ENCODE results near the gene NLRP6. TPM values are rescaled to one million over a fixed set of nuclear protein-coding genes. Genes with fewer than 3 reads are reported as not detected.

NLRP6 gene
- total RNA-seq, 2 experiments from 2014 or later = 0.25 to 0.65 TPM

- no peak overlapping the region for H3K4me2 ChIP-seq (ENCODE audit: low read length)
- no peaks in the 10 kb centered on the region for H3K9me3 ChIP-seq (ENCODE audit: low read length)
- no peaks in the 10 kb centered on the region for H3K79me2 ChIP-seq (ENCODE audit: insufficient read depth, low read depth, low read length)
- no peaks in the 10 kb centered on the region for H4K20me1 ChIP-seq (ENCODE audit: insufficient read depth, low read length)
- TF ChIP-seq, protein P1, sequence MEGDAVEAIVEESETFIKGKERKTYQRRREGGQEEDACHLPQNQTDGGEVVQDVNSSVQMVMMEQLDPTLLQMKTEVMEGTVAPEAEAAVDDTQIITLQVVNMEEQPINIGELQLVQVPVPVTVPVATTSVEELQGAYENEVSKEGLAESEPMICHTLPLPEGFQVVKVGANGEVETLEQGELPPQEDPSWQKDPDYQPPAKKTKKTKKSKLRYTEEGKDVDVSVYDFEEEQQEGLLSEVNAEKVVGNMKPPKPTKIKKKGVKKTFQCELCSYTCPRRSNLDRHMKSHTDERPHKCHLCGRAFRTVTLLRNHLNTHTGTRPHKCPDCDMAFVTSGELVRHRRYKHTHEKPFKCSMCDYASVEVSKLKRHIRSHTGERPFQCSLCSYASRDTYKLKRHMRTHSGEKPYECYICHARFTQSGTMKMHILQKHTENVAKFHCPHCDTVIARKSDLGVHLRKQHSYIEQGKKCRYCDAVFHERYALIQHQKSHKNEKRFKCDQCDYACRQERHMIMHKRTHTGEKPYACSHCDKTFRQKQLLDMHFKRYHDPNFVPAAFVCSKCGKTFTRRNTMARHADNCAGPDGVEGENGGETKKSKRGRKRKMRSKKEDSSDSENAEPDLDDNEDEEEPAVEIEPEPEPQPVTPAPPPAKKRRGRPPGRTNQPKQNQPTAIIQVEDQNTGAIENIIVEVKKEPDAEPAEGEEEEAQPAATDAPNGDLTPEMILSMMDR (conservative IDR thresholded peaks at IDR 0.05; ENCODE audit: low read length) = no peak
- no peak for TF ChIP-seq EZH2phosphoT487 (IDR thresholded peaks at IDR 0.05; ENCODE audit: borderline replicate concordance, low read depth, low read length)
- no peaks in the 10 kb centered on the region for H3K36me3 ChIP-seq (ENCODE audit: insufficient read depth, low read length)
- intact Hi-C loops (cut with micrococcal nuclease; ENCODE audit: unreplicated experiment) = no loop called here
- no peaks in the 10 kb centered on the region for H3K4me1 ChIP-seq (ENCODE audit: insufficient read depth, low read length, poor library complexity, severe bottlenecking)
- no TSS peak for BruUV-seq (replicated peaks)
- no peak overlapping the region for H2AFZ ChIP-seq (ENCODE audit: low read length)
- DNase-seq (ENCODE audit: low spot score) = no peak
- H3K4me3 ChIP-seq (ENCODE audit: low read depth, low read length, poor library complexity, severe bottlenecking) = no peak overlapping the region
- no peak overlapping the region for H3K27ac ChIP-seq (ENCODE audit: low read depth, low read length, poor library complexity, severe bottlenecking)
- ChIA-PET CTCF (ENCODE audit: unreplicated experiment) (no interaction called here), POLR2A (interaction anchor here (0.7 kb wide), 1 partner anchor 17 kb away, joined by 3 read pairs; no protein-coding TSS in a partner anchor)
- H3K9me2 ChIP-seq (ENCODE audit: insufficient read depth, low read length) = no peaks in the 10 kb centered on the region
Measured at GRCh38 chr11:295351-296170, 17.4 kb downstream of the NLRP6 start.

GRCh38 chr11:296171-297050 lies 18.2 kb downstream of the NLRP6 start:
- no peak for DNase-seq (ENCODE audit: low spot score)
- no peak overlapping the region for H3K27ac ChIP-seq (ENCODE audit: low read depth, low read length, poor library complexity, severe bottlenecking)
- POLR2A ChIA-PET = no interaction called here
- no peaks in the 10 kb centered on the region for H3K9me2 ChIP-seq (ENCODE audit: insufficient read depth, low read length)
- no peaks in the 10 kb centered on the region for H3K79me2 ChIP-seq (ENCODE audit: insufficient read depth, low read depth, low read length)
- no peak overlapping the region for H2AFZ ChIP-seq (ENCODE audit: low read length)
- TF ChIP-seq, protein P1 (conservative IDR thresholded peaks at IDR 0.05; ENCODE audit: low read length) = no peak
- TF ChIP-seq EZH2phosphoT487 (IDR thresholded peaks at IDR 0.05; ENCODE audit: borderline replicate concordance, low read depth, low read length) = no peak
- H3K36me3 ChIP-seq (ENCODE audit: insufficient read depth, low read length) = no peaks in the 10 kb centered on the region
- BruUV-seq (replicated peaks) = no TSS peak
- H3K4me2 ChIP-seq (ENCODE audit: low read length) = no peak overlapping the region
- CTCF ChIA-PET (ENCODE audit: unreplicated experiment) = no interaction called here
- no peaks in the 10 kb centered on the region for H3K9me3 ChIP-seq (ENCODE audit: low read length)
- no peaks in the 10 kb centered on the region for H4K20me1 ChIP-seq (ENCODE audit: insufficient read depth, low read length)
- intact Hi-C loops (cut with micrococcal nuclease; ENCODE audit: unreplicated experiment) = no loop called here
- H3K4me3 ChIP-seq (ENCODE audit: low read depth, low read length, poor library complexity, severe bottlenecking) = no peak overlapping the region
- no peaks in the 10 kb centered on the region for H3K4me1 ChIP-seq (ENCODE audit: insufficient read depth, low read length, poor library complexity, severe bottlenecking)

Data from OCI-LY7 (cell line).